Astrocyte of the cerebellum (primary cell): ENCODE data around the gene ZNF70.

ENCODE experiments used
- DNase-seq: peaks from one replicate; pipeline ENCODE4 v3.0.0-alpha.2; 2011; ENCODE audit warnings: low read depth
- H3K4me3 ChIP-seq: 2 replicates; pipeline ENCODE4 v1.5.1; 2011; ENCODE audit warnings: mild to moderate bottlenecking, low read depth, low read length, moderate library complexity
- CTCF ChIP-seq: IDR thresholded peaks from 2 replicates; pipeline ENCODE4 v1.5.1; 2012; ENCODE audit warnings: low read length, low read depth, moderate library complexity, mild to moderate bottlenecking; ENCODE audit errors: missing control alignments
- in situ Hi-C: cut with HindIII; loops from 2 replicates; pipeline ENCODE4 v1.10.0; 2017; ENCODE audit warnings: low sequenced_read_pairs

Gene ZNF70

DNA sequence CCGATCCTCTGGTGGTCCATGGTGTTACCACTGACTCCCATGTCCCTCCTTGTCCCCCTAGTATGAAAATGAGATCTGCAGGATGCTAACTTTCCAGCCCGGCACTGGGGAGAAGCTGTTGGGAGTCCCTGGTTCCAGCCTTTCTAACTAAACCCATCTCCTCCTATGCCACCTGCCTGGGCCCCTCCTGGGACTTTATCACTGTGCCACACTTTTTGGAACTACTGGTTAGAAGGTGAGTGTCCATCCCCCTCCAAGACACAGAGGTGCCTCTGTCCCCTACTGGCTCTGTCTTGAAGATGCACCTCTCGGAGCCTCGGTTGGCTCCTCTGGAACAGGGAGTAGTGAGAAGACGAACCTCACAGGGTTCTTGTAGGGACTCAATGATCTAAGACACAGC lies 60.2 kb downstream of the ZNF70 start, which contains the start of gene RGL4:
TSS of gene RGL4 (plus strand) at position 301 of the 400 bp plus-strand sequence. CDS start 1,018 bp downstream, outside the sequence.
- in situ Hi-C loops: no loop called here

DNA sequence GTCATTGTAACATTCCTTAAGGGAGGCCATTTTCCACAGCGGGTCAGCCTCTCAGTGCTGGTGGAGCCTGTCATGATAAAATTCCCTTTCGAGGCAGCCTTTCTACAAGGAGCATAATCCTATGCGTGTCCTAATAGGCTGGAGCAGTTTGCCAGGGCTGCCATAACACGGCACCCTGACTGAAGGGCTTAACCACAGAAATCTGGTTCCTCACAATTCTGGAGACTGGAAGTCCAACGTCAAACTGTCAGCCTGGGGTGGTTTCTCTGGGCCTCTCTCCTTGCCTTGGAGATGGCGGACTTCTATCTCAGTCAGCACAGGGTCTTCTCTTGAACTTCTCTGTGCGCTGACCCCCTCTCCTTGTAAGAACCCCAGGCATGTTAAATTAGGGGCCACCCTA lies 61.5 kb downstream of the ZNF70 start:
- in situ Hi-C loops: no loop called here
- DNase-seq: no peak
- H3K4me3 ChIP-seq: no peak overlapping the region
- TF ChIP-seq CTCF: no peak

More for the DNA sequence above, 60.2 kb downstream of the ZNF70 start, which contains the start of gene RGL4:
- no peak within 1 kb of the TSS for H3K4me3 ChIP-seq
- no peak for TF ChIP-seq CTCF
- no peak for DNase-seq
